ENCODE measurements around the gene CALHM6. TPM values are rescaled to one million over a fixed set of nuclear protein-coding genes. Genes with fewer than 3 reads are reported as not detected.

The CALHM6 gene
- total and polyA plus RNA-seq, 4 donors = 6.7 to 9.0 (median 7.8) TPM

Other genes with a start within 250 kb of the CALHM6 start
- gene TSPYL4, start 207.3 kb upstream of the CALHM6 start, total RNA-seq = 100 to 1,000 TPM in 1 of 2 donors, 10 to 100 TPM in 1; 57.6 to 101 TPM
- gene TSPYL4, start 207.3 kb upstream of the CALHM6 start, polyA plus RNA-seq (ENCODE audit: insufficient read length in 2 of 2) = 100 to 1,000 TPM; 137 to 162 TPM
- gene TSPYL1, start 181.4 kb upstream of the CALHM6 start, total RNA-seq = 100 to 1,000 TPM in 1 of 2 donors, 10 to 100 TPM in 1; 80.5 to 122 TPM
- 100 to 1,000 TPM; 124 to 131 TPM for gene TSPYL1, start 181.4 kb upstream of the CALHM6 start, polyA plus RNA-seq (ENCODE audit: insufficient read length in 2 of 2)
- gene DSE, start 90.4 kb upstream of the CALHM6 start, total RNA-seq = 10 to 100 TPM; 38.4 to 59.1 TPM
- 10 to 100 TPM; 15.4 to 15.6 TPM for gene DSE, start 90.4 kb upstream of the CALHM6 start, polyA plus RNA-seq (ENCODE audit: insufficient read length in 2 of 2)
- gene CALHM5, start 50.3 kb downstream of the CALHM6 start, total RNA-seq = 1 to 10 TPM; 2.6 to 4.5 TPM
- under 1 TPM; 0.75 to 0.82 TPM for gene CALHM5, start 50.3 kb downstream of the CALHM6 start, polyA plus RNA-seq (ENCODE audit: insufficient read length in 2 of 2)
- gene TRAPPC3L, start 84.3 kb downstream of the CALHM6 start, total RNA-seq = 10 to 100 TPM in 1 of 2 donors, under 1 TPM in 1; 0.33 to 16.1 TPM
- gene TRAPPC3L, start 84.3 kb downstream of the CALHM6 start, polyA plus RNA-seq (ENCODE audit: insufficient read length in 2 of 2) = under 1 TPM; 0.45 to 0.46 TPM
- under 1 TPM; 0.22 to 0.30 TPM for gene CALHM4, start 92.4 kb downstream of the CALHM6 start, total RNA-seq
- not detected for gene CALHM4, start 92.4 kb downstream of the CALHM6 start, polyA plus RNA-seq (ENCODE audit: insufficient read length in 2 of 2)
- gene RWDD1, start 110.1 kb downstream of the CALHM6 start, total RNA-seq = 10 to 100 TPM; 47.2 to 82.8 TPM
- 10 to 100 TPM; 83.9 to 92.4 TPM for gene RWDD1, start 110.1 kb downstream of the CALHM6 start, polyA plus RNA-seq (ENCODE audit: insufficient read length in 2 of 2)
- gene RSPH4A, start 155.1 kb downstream of the CALHM6 start, total RNA-seq = 10 to 100 TPM in 1 of 2 donors, 1 to 10 TPM in 1; 7.2 to 19.2 TPM
- gene RSPH4A, start 155.1 kb downstream of the CALHM6 start, polyA plus RNA-seq (ENCODE audit: insufficient read length in 2 of 2) = 10 to 100 TPM in 1 of 2 donors, 1 to 10 TPM in 1; 6.6 to 11.0 TPM
- gene ZUP1, start 207.4 kb downstream of the CALHM6 start, total RNA-seq = 10 to 100 TPM; 15.9 to 22.4 TPM
- gene ZUP1, start 207.4 kb downstream of the CALHM6 start, polyA plus RNA-seq (ENCODE audit: insufficient read length in 2 of 2) = 10 to 100 TPM; 15.2 to 17.3 TPM
- 10 to 100 TPM; 34.5 to 45.3 TPM for gene KPNA5, start 219.8 kb downstream of the CALHM6 start, total RNA-seq
- 10 to 100 TPM; 11.3 to 18.4 TPM for gene KPNA5, start 219.8 kb downstream of the CALHM6 start, polyA plus RNA-seq (ENCODE audit: insufficient read length in 2 of 2)